Endothelial cell of umbilical vein (primary cell): ENCODE measurements around the gene CAPN7. TPM values are rescaled to one million over a fixed set of nuclear protein-coding genes. Genes with fewer than 3 reads are reported as not detected.

ENCODE experiments used
- BruUV-seq: library from RNA; stranded (reverse); fragments of 400-500 nt; replicated peaks from 2 replicates; lab custom pipeline; 2021; lab: Mats Ljungman, UMichigan
- CTCF ChIA-PET: fragments of 300-600, 350-600 bp; sonication (Branson Sonifier 250); formaldehyde crosslinking; loops from one replicate; lab custom pipeline; 2021; ENCODE audit warnings: antibody characterized with exemption, inconsistent platforms; lab: Charles Lee
- POLR2A ChIA-PET: fragments of 300-600, 350-600 bp; sonication (Branson Sonifier 250); formaldehyde crosslinking; loops from one replicate; lab custom pipeline; 2021; ENCODE audit warnings: antibody characterized with exemption, inconsistent platforms; lab: Charles Lee
- DNase-seq: peaks from one replicate; pipeline ENCODE4 v3.0.0-alpha.2; 2011; ENCODE audit warnings: low read depth, low spot score
- FAIRE-seq: peaks from 2 replicates; lab custom pipeline; 2011; peaks lifted over from hg19 to GRCh38; lab: Jason Lieb, UNC
- H2AFZ ChIP-seq: 2 replicates; pipeline ENCODE4 v1.6.0; 2012; ENCODE audit warnings: low read depth, low read length, control low read depth, inconsistent platforms
- H3K27ac ChIP-seq: 2 replicates; pipeline ENCODE4 v1.5.1; 2011; ENCODE audit warnings: low read depth, mild to moderate bottlenecking, control low read depth, low read length, moderate library complexity; ENCODE audit not compliant: insufficient read depth
- H3K27me3 ChIP-seq, 2 experiments: 2 replicates each; pipeline versions ENCODE4 v1.6.0 to v1.6.1; 2011; ENCODE audit warnings: low read length in 2 of 2, mixed read lengths in 1 of 2; ENCODE audit not compliant: control insufficient read depth in 2 of 2, insufficient read depth in 2 of 2
- H3K36me3 ChIP-seq, 2 experiments: 2 replicates in 1 of 2; 3 replicates in 1 of 2; pipeline ENCODE4 v1.5.1; 2011; ENCODE audit warnings: low read length in 2 of 2, mild to moderate bottlenecking in 1 of 2, moderate library complexity in 1 of 2; ENCODE audit not compliant: control insufficient read depth in 2 of 2, insufficient read depth in 2 of 2; ENCODE audit errors: extremely low read depth in 1 of 2
- H3K4me1 ChIP-seq: 3 replicates; pipeline ENCODE4 v1.5.1; 2011; ENCODE audit warnings: mild to moderate bottlenecking, low read length; ENCODE audit not compliant: control insufficient read depth, insufficient read depth; ENCODE audit errors: extremely low read depth
- H3K4me2 ChIP-seq: 2 replicates; pipeline ENCODE4 v1.6.1; 2011; ENCODE audit warnings: low read length, control low read depth, mixed read lengths; ENCODE audit not compliant: insufficient read depth
- H3K4me3 ChIP-seq, 3 experiments: fragments of 200-600 bp in 1 of 3; sonication (generic), shearing (Covaris generic) in 1 of 3; replicated peaks in 1 of 3; 2 replicates each; pipeline ENCODE4 v1.5.1; 2011 to 2016; ENCODE audit warnings: control low read depth in 3 of 3, low read length in 3 of 3, mild to moderate bottlenecking in 2 of 3, inconsistent platforms in 1 of 3, low read depth in 1 of 3, moderate library complexity in 1 of 3; ENCODE audit not compliant: insufficient read depth in 1 of 3
- H3K79me2 ChIP-seq: 2 replicates; pipeline ENCODE4 v1.6.0; 2012; ENCODE audit warnings: low read length, inconsistent platforms; ENCODE audit not compliant: control insufficient read depth, insufficient read depth
- H3K9ac ChIP-seq: replicated peaks from 2 replicates; pipeline ENCODE3; 2011; ENCODE audit warnings: low read length, control low read depth; ENCODE audit not compliant: insufficient read depth; ENCODE audit errors: extremely low read depth
- H3K9me1 ChIP-seq: replicated peaks from 3 replicates; pipeline ENCODE4 v1.6.0; 2011; ENCODE audit warnings: mild to moderate bottlenecking, low read length; ENCODE audit not compliant: control insufficient read depth, insufficient read depth; ENCODE audit errors: extremely low read depth
- H3K9me3 ChIP-seq: replicated peaks from 2 replicates; pipeline ENCODE4 v1.5.1; 2012; ENCODE audit warnings: low read length, inconsistent platforms; ENCODE audit not compliant: control insufficient read depth, insufficient read depth
- H4K20me1 ChIP-seq: replicated peaks from 2 replicates; pipeline ENCODE3; 2011; ENCODE audit warnings: mild to moderate bottlenecking, low read length; ENCODE audit not compliant: control insufficient read depth, insufficient read depth; ENCODE audit errors: extremely low read depth
- CTCF ChIP-seq, 2 donors: IDR thresholded peaks; 1 replicate in 1 of 2; 2 replicates in 1 of 2; pipeline ENCODE4 v1.5.1; 2011; ENCODE audit warnings: low read length in 2 of 2, mild to moderate bottlenecking in 2 of 2, moderate library complexity in 2 of 2, control low read depth in 1 of 2, inconsistent platforms in 1 of 2, low read depth in 1 of 2; ENCODE audit not compliant: insufficient read depth in 1 of 2; ENCODE audit errors: extremely low read depth in 1 of 2
- EZH2 ChIP-seq: IDR thresholded peaks from 2 replicates; pipeline ENCODE4 v1.6.1; 2012; ENCODE audit warnings: borderline replicate concordance, low read depth, mild to moderate bottlenecking, moderate library complexity, low read length, inconsistent platforms; ENCODE audit not compliant: severe bottlenecking
- FOS ChIP-seq: IDR thresholded peaks from 2 replicates; pipeline ENCODE4 v1.6.1; 2011; ENCODE audit warnings: mild to moderate bottlenecking, low read length, moderate library complexity, borderline replicate concordance; ENCODE audit not compliant: insufficient read depth
- GATA2 ChIP-seq: IDR thresholded peaks from 2 replicates; pipeline ENCODE4 v1.7.0; 2011; ENCODE audit warnings: low read depth, mild to moderate bottlenecking, moderate library complexity, mixed read lengths, low read length; ENCODE audit not compliant: insufficient read length, insufficient read depth
- JUN ChIP-seq: IDR thresholded peaks from 2 replicates; pipeline ENCODE4 v1.6.1; 2011; ENCODE audit warnings: borderline replicate concordance, low read depth; ENCODE audit not compliant: insufficient read length, insufficient read depth
- MAX ChIP-seq: IDR thresholded peaks from 2 replicates; pipeline ENCODE4 v1.6.1; 2011; ENCODE audit not compliant: insufficient read depth, insufficient read length
- MYC ChIP-seq: IDR thresholded peaks from one replicate; pipeline ENCODE4 v1.6.1; 2011; ENCODE audit warnings: mild to moderate bottlenecking, low read depth, low read length
- POLR2A ChIP-seq: IDR thresholded peaks from 2 replicates; pipeline ENCODE4 v1.6.1; 2012; ENCODE audit warnings: low read depth, mild to moderate bottlenecking, control low read depth, low read length
- POLR2AphosphoS5 ChIP-seq: IDR thresholded peaks from 2 replicates; pipeline ENCODE4 v1.6.1; 2012; ENCODE audit warnings: low read depth, mild to moderate bottlenecking, control low read depth, low read length, moderate library complexity; ENCODE audit not compliant: insufficient read depth
- dilution Hi-C: fragments of 300-500 bp; cut with MboI; formaldehyde crosslinking; loops from one replicate; pipeline ENCODE4 v1.15.0; 2019; ENCODE audit warnings: low sequenced_read_pairs; ENCODE audit not compliant: extremely low pct_ligation_motif_present
- intact Hi-C: fragments of 100-400 bp; cut with micrococcal nuclease; formaldehyde crosslinking; loops from one replicate; pipeline ENCODE4 v1.10.0; 2022
- polyA plus RNA-seq, 4 experiments: library from polyadenylated mRNA; depleted of rRNA in 3 of 4; stranded (reverse) in 3 of 4; unstranded in 1 of 4; fragments of >200 nt; gene quantifications; 2 replicates each; pipeline versions ENCODE4 v1.2.1 to v1.2.3, GENCODE V29; 2011 to 2012; ENCODE audit warnings: missing spikeins in 1 of 4
- total RNA-seq: library from RNA; stranded (reverse); gene quantifications from 2 replicates; pipeline ENCODE4 v1.2.3, GENCODE V29; 2021

Gene CAPN7
- total and polyA plus RNA-seq, 2 donors (not counting 3 experiments of a cell fraction or from before 2014, with no cell fraction given), result 13.2 to 32.7 TPM

GRCh38 chr3:15272426-15273196 is 66.6 kb downstream of the CAPN7 start:
- CTCF ChIA-PET, result no interaction called here

GRCh38 chr3:15273227-15273626 is 67.2 kb downstream of the CAPN7 start:
- no peak overlapping the region for H3K4me2 ChIP-seq
- no peak overlapping the region for H2AFZ ChIP-seq
- no peaks in the 10 kb centered on the region for H3K9me3 ChIP-seq
- FAIRE-seq, result no peak
- CTCF ChIA-PET, result interaction anchor here (2.5 kb wide), 1 partner anchor 59 kb away, joined by 5 read pairs; the partner anchor contains the start of gene SH3BP5
- H3K27me3 ChIP-seq, result no peaks in the 10 kb centered on the region
- dilution Hi-C loops (no loop called here), intact Hi-C loops (no loop called here)
- BruUV-seq, result no TSS peak
- POLR2A ChIA-PET, result no interaction called here
- no peak overlapping the region for H3K27ac ChIP-seq
- no peak overlapping the region for H3K9ac ChIP-seq
- DNase-seq, result no peak
- no peaks in the 10 kb centered on the region for H4K20me1 ChIP-seq
- no peak overlapping the region for H3K4me3 ChIP-seq
- peaks cover 0 to 2% of the 10 kb centered on the region in 2 experiments for H3K36me3 ChIP-seq
- H3K4me1 ChIP-seq, result peaks cover 29% of the 10 kb centered on the region
- TF ChIP-seq JUN (no peak), POLR2A (no peak), EZH2 (no peak), GATA2 (no peak), CTCF (IDR thresholded peaks at IDR 0.05; ENCODE audit: extremely low read depth in 1 of 2, insufficient read depth in 1 of 2, low read depth in 1 of 2, low read length in 2 of 2) (no peak), FOS (no peak), POLR2AphosphoS5 (no peak), MYC (no peak), MAX (no peak)
- no peaks in the 10 kb centered on the region for H3K9me1 ChIP-seq
- peaks cover 48% of the 10 kb centered on the region for H3K79me2 ChIP-seq

More at GRCh38 chr3:15272426-15273196, 66.6 kb downstream of the CAPN7 start:
- intact Hi-C loops (no loop called here), dilution Hi-C loops (no loop called here)
- Histone ChIP-seq H3K4me2 (no peak overlapping the region), H3K9ac (no peak overlapping the region), H3K36me3 (peaks cover 0 to 2% of the 10 kb centered on the region in 2 experiments), H3K4me3 (no peak overlapping the region), H3K4me1 (peaks cover 32% of the 10 kb centered on the region), H3K27ac (no peak overlapping the region), H2AFZ (no peak overlapping the region), H3K9me1 (no peaks in the 10 kb centered on the region), H3K9me3 (no peaks in the 10 kb centered on the region), H3K27me3 (no peaks in the 10 kb centered on the region), H3K79me2 (peaks cover 44% of the 10 kb centered on the region), H4K20me1 (no peaks in the 10 kb centered on the region)
- POLR2A ChIA-PET, result no interaction called here
- BruUV-seq, result no TSS peak
- TF ChIP-seq EZH2, result no peak
- TF ChIP-seq MYC, result no peak
- no peak for TF ChIP-seq JUN
- TF ChIP-seq POLR2A, result no peak
- no peak for DNase-seq
- no peak for FAIRE-seq
